ENCODE measurements around the gene DEDD. TPM values are rescaled to one million over a fixed set of nuclear protein-coding genes. Genes with fewer than 3 reads are reported as not detected.

DEDD gene
- total RNA-seq, 6 donors from 2014 or later = 26.7 to 45.1 (median 35.1) TPM

- H3K27ac ChIP-seq = peak overlapping the region in 2 of 4 donors; percentile 52 to 62
- ATAC-seq (ENCODE audit: low FRiP score in 2 of 2) (no peak), DNase-seq (no peak)
- WGBS, 2 donors = 74 to 75% methylated on average over 5 of the region's 5 CpGs
- peaks cover 22 to 72% (median 53%) of the 10 kb centered on the region in 4 donors for H3K36me3 ChIP-seq
- no peak overlapping the region for H3K4me3 ChIP-seq
- H3K27me3 ChIP-seq = no peaks in the 10 kb centered on the region
- peaks cover 18 to 28% (median 20%) of the 10 kb centered on the region in 4 donors for H3K4me1 ChIP-seq
- no peaks in the 10 kb centered on the region for H3K9me3 ChIP-seq
- TF ChIP-seq CTCF (IDR thresholded peaks at IDR 0.05) (no peak), EP300 (IDR thresholded peaks at IDR 0.05) (no peak), POLR2A (IDR thresholded peaks at IDR 0.05) (no peak), POLR2AphosphoS5 (IDR thresholded peaks at IDR 0.05) (no peak)
Measured at GRCh38 chr1:161171191-161171590, 38.7 kb upstream of the DEDD start.

DNA sequence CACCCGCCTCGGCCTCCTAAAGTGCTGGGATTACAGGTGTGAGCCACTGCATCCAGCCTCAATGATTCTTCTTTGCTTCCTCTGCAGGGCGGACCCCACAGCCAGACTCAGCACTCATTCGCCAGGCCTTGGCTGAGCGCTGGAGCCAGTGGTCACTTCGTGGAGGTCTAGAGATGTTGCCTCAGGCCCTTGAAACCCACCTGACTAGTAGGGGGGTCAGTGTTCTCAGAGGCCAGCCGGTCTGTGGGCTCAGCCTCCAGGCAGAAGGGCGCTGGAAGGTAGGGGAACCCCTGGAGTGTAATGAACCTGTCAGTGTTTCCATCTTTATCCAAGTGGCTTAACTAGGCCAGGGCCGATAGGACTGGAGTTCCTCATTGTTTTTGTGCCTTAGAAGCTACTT lies 36.4 kb upstream of the DEDD start:
- WGBS, 2 donors = 90 to 96% methylated on average over 5 to 8 of the region's 9 CpGs
- DNase-seq (no peak), ATAC-seq (ENCODE audit: low FRiP score in 2 of 2) (no peak)
- no peaks in the 10 kb centered on the region for H3K27me3 ChIP-seq
- H3K4me3 ChIP-seq = no peak overlapping the region
- peaks cover 17 to 34% (median 23%) of the 10 kb centered on the region in 4 donors for H3K4me1 ChIP-seq
- peaks cover 16 to 53% (median 44%) of the 10 kb centered on the region in 4 donors for H3K36me3 ChIP-seq
- TF ChIP-seq POLR2A (IDR thresholded peaks at IDR 0.05) (no peak), CTCF (IDR thresholded peaks at IDR 0.05) (no peak), EP300 (IDR thresholded peaks at IDR 0.05) (no peak), POLR2AphosphoS5 (IDR thresholded peaks at IDR 0.05) (no peak)
- H3K27ac ChIP-seq = no peak overlapping the region
- H3K9me3 ChIP-seq = no peaks in the 10 kb centered on the region

DNA sequence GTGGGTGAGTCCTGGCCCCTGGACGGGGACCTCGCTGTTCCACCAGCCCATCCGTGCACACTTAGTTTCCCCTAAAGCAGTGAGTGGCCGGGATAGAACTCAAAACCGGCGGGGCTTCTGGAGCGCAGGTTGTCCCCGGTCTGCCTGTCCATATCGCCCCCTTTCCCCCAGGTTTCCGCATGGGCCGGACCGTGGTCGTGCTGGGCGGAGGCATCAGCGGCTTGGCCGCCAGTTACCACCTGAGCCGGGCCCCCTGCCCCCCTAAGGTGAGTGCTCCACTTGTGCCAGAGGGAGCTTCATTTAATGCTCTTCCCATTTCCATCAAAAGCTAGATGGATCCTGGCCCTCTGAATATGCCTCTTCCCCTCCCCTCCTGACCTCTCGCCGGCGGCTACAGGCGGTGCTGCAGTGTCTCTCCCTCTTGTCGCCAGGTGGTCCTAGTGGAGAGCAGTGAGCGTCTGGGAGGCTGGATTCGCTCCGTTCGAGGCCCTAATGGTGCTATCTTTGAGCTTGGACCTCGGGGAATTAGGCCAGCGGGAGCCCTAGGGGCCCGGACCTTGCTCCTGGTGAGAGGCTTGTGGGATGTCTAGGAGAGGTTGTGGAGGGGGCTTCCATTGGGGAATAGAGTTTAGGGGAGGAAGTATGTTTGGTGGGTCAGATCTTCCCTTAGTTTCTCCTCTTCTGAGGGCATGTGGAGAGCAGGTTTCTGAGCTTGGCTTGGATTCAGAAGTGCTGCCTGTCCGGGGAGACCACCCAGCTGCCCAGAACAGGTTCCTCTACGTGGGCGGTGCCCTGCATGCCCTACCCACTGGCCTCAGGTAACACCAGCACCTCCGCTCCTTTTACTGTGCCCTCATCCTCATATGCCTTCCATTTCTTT lies 34.4 kb upstream of the DEDD start:
- no peaks in the 10 kb centered on the region for H3K27me3 ChIP-seq
- 7 to 11% methylated on average over 21 to 33 of the region's 33 CpGs for WGBS, 2 donors
- DNase-seq (peak in 1 of 2 donors; percentile 77), ATAC-seq (ENCODE audit: low FRiP score in 2 of 2) (no peak)
- H3K4me1 ChIP-seq = peaks cover 14 to 28% (median 16%) of the 10 kb centered on the region in 4 donors
- no peaks in the 10 kb centered on the region for H3K9me3 ChIP-seq
- TF ChIP-seq POLR2AphosphoS5 (IDR thresholded peaks at IDR 0.05) (no peak), EP300 (IDR thresholded peaks at IDR 0.05) (no peak), CTCF (IDR thresholded peaks at IDR 0.05) (no peak), POLR2A (IDR thresholded peaks at IDR 0.05) (no peak)
- H3K4me3 ChIP-seq = peak overlapping the region; percentile 42 to 90 (median 58)
- H3K36me3 ChIP-seq = peaks cover 8 to 50% (median 31%) of the 10 kb centered on the region in 4 donors
- H3K27ac ChIP-seq = peak overlapping the region; percentile 83 to 92 (median 88)

- peak within 1 kb of the TSS; percentile 83 to 92 (median 88) for H3K27ac ChIP-seq
- 0 to 1% methylated on average over 36 to 53 of the region's 54 CpGs for WGBS, 2 donors
Measured at GRCh38 chr1:161165742-161166668, 33.5 kb upstream of the DEDD start, which contains the start of gene PPOX. Gene PPOX, plus strand, starts transcription at chr1:161166426. Its CDS starts 422 bp downstream, at chr1:161166848.

More at GRCh38 chr1:161165742-161166668, 33.5 kb upstream of the DEDD start, which contains the start of gene PPOX:
- Histone ChIP-seq H3K27me3 (no peaks in the 10 kb centered on the region), H3K36me3 (peaks cover 3 to 42% (median 22%) of the 10 kb centered on the region in 4 donors), H3K9me3 (no peaks in the 10 kb centered on the region), H3K4me1 (peaks cover 15 to 34% (median 24%) of the 10 kb centered on the region in 4 donors), H3K4me3 (peak within 1 kb of the TSS; percentile 42 to 90 (median 58))
- TF ChIP-seq POLR2AphosphoS5 (IDR thresholded peaks at IDR 0.05) (peak; percentile 68 to 82), CTCF (IDR thresholded peaks at IDR 0.05) (peak in 4 of 6 experiments; percentile 32 to 43 (median 34)), POLR2A (IDR thresholded peaks at IDR 0.05) (peak in 3 of 4 donors; percentile 61 to 74 (median 71)), EP300 (IDR thresholded peaks at IDR 0.05) (peak in 1 of 4 donors; percentile 13)
- DNase-seq (peak; percentile 89 to 97), ATAC-seq (ENCODE audit: low FRiP score in 2 of 2) (peak; percentile 98)
